Left ventricle myocardium inferior (tissue), 1 donor: ENCODE measurements around the gene BCAP31. TPM values are rescaled to one million over a fixed set of nuclear protein-coding genes. Genes with fewer than 3 reads are reported as not detected.

Source experiments
- DNase-seq: peaks from one replicate; pipeline ENCODE4 v3.0.0-alpha.2; 2020
- H3K27ac ChIP-seq: fragments of 200-600 bp; replicated peaks from 2 replicates; pipeline ENCODE4 v1.8.0; 2021
- H3K27me3 ChIP-seq: fragments of 200-600 bp; 2 replicates; pipeline ENCODE4 v1.8.0; 2021; ENCODE audit warnings: low read depth
- H3K36me3 ChIP-seq: fragments of 200-600 bp; 2 replicates; pipeline ENCODE4 v1.8.0; 2021
- H3K4me1 ChIP-seq: fragments of 200-600 bp; 2 replicates; pipeline ENCODE4 v1.8.0; 2021
- H3K4me3 ChIP-seq: fragments of 200-600 bp; 2 replicates; pipeline ENCODE4 v1.8.0; 2021; ENCODE audit warnings: mild to moderate bottlenecking, moderate library complexity
- H3K9me3 ChIP-seq: fragments of 200-600 bp; replicated peaks from 2 replicates; pipeline ENCODE4 v1.8.0; 2021
- CTCF ChIP-seq: fragments of 200-600 bp; IDR thresholded peaks from 2 replicates; pipeline ENCODE4 v1.8.0; 2021; ENCODE audit warnings: antibody characterized with exemption, mild to moderate bottlenecking, borderline replicate concordance
- intact Hi-C: fragments of 100-400 bp; cut with micrococcal nuclease; formaldehyde crosslinking; loops from one replicate; pipeline ENCODE4 v1.11.0; 2022
- total RNA-seq: library from RNA; stranded (reverse); fragmentation: NEBNext Ultra II Directional; extraction: Animal tissue kit (Norgen Biotek cat#: 25700); gene quantifications from one replicate; pipeline ENCODE4 v1.2.1, GENCODE V29; 2021
- donor health status: DM: no; HTN: yes; CAD: no; lungs with severe emphysema.

Gene BCAP31
- total RNA-seq, 1 donor from 2014 or later: 80.8 TPM

- H3K9me3 ChIP-seq: no peaks in the 10 kb centered on the region
- no peak for DNase-seq
- no peaks in the 10 kb centered on the region for H3K4me1 ChIP-seq
- no peaks in the 10 kb centered on the region for H3K27me3 ChIP-seq
- H3K4me3 ChIP-seq: no peak overlapping the region
- no peak overlapping the region for H3K27ac ChIP-seq
- no peaks in the 10 kb centered on the region for H3K36me3 ChIP-seq
- no peak for TF ChIP-seq CTCF
- intact Hi-C loops: no loop called here
These were observed 43.0 kb downstream of the BCAP31 start for GRCh38 chrX:153681175-153681574.

DNA sequence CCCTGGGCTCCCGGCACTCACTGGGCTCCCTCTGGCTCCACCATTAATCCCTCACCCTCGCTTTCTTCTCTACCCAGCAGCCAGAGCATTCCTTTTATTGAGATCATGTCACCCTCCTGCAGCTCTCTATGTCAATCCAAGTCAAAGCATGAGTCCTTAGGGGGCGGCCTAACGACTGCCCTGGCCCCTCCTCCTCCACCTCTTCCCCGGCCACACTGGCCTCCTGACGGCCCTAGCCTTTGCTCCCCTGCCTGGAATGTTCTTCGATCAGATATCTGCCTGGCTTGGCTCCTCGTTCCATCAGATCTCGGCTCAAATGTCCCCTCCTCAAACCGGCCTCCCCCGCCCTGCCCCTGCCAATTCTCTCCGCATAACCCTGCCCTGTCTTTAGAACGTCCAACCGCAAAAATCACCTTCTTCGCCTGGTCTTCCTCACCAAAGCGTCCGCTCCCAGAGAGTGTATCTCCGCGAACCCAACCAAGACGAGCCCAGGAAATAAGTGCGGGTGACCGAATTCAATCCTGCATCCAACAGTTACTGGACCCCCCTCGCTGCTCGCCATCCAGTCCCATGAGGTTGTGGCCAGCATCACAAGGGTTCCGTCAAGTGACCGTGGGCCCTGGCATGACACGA, 49.9 kb downstream of the BCAP31 start:
- no peak for DNase-seq
- no peaks in the 10 kb centered on the region for H3K9me3 ChIP-seq
- no peak for TF ChIP-seq CTCF
- intact Hi-C loops: no loop called here
- no peak overlapping the region for H3K27ac ChIP-seq
- H3K4me3 ChIP-seq: no peak overlapping the region
- no peaks in the 10 kb centered on the region for H3K36me3 ChIP-seq
- peaks cover 20% of the 10 kb centered on the region for H3K27me3 ChIP-seq
- H3K4me1 ChIP-seq: no peaks in the 10 kb centered on the region

DNA sequence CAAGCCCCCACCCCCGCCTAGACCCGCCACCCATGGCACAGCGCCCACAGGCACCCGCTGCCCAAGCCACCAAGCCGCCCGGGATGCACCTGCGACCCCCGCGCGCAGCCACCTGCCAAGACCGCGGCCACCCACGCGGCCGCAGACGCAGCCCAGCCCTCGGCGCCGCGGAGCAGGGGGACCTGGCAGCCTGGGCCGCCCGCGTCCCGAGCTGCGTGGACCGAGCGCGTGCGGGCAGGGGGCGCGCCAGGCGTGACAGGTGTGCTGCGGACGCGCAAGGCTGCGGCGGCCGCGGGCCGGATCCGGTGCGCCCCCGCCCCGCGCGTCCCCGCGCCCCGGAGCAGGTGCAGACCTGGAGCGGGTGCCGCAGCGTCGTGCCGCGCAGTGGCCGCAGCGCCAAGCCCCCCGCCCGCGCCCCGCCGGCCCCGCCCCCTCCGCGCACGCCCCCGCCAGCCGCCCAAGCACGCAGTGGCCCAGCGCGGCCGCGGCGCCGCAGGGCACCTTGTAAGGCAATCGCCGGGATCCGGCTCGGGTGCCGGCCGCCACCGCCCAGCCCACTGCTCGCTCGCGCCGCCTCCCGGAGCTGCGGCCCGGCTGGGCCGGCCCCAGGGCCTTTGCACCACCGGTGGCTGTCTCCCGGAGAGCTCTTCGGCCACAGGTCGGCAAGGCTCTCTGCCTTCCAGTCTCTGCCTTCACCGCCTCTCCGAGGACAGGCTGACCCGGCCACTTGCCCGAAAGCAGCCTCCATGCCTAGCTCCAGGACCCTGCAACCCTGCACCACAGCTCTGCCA, 50.6 kb downstream of the BCAP31 start, which contains the start of gene PNCK:
TSS of gene PNCK (minus strand) at position 386 of the 791 bp plus-strand sequence. CDS start 737 bp downstream, outside the sequence.
- H3K4me3 ChIP-seq: peak within 1 kb of the TSS; percentile 14
- no peak for DNase-seq

GRCh38 chrX:153672531-153673427, 51.4 kb downstream of the BCAP31 start:
- Histone ChIP-seq H3K4me1 (no peaks in the 10 kb centered on the region), H3K27me3 (peaks cover 20% of the 10 kb centered on the region), H3K4me3 (peak overlapping the region; percentile 14), H3K9me3 (no peaks in the 10 kb centered on the region), H3K27ac (no peak overlapping the region), H3K36me3 (no peaks in the 10 kb centered on the region)
- intact Hi-C loops: no loop called here
- no peak for TF ChIP-seq CTCF
- no peak for DNase-seq

More for the DNA sequence above, 50.6 kb downstream of the BCAP31 start, which contains the start of gene PNCK:
- Histone ChIP-seq H3K36me3 (no peaks in the 10 kb centered on the region), H3K27me3 (peaks cover 20% of the 10 kb centered on the region), H3K9me3 (no peaks in the 10 kb centered on the region), H3K27ac (no peak within 1 kb of the TSS), H3K4me1 (no peaks in the 10 kb centered on the region)
- intact Hi-C loops: no loop called here
- TF ChIP-seq CTCF: no peak
